Endothelial cell of umbilical vein (primary cell): ENCODE measurements around the gene FARP1.

ENCODE experiments used
- EZH2 ChIP-seq: IDR thresholded peaks from 2 replicates; pipeline ENCODE4 v1.6.1; 2012; ENCODE audit warnings: borderline replicate concordance, low read depth, mild to moderate bottlenecking, moderate library complexity, low read length, inconsistent platforms; ENCODE audit not compliant: severe bottlenecking
- JUN ChIP-seq: IDR thresholded peaks from 2 replicates; pipeline ENCODE4 v1.6.1; 2011; ENCODE audit warnings: borderline replicate concordance, low read depth; ENCODE audit not compliant: insufficient read length, insufficient read depth
- MYC ChIP-seq: IDR thresholded peaks from one replicate; pipeline ENCODE4 v1.6.1; 2011; ENCODE audit warnings: mild to moderate bottlenecking, low read depth, low read length
- POLR2A ChIP-seq: IDR thresholded peaks from 2 replicates; pipeline ENCODE4 v1.6.1; 2012; ENCODE audit warnings: low read depth, mild to moderate bottlenecking, control low read depth, low read length
- POLR2AphosphoS5 ChIP-seq: IDR thresholded peaks from 2 replicates; pipeline ENCODE4 v1.6.1; 2012; ENCODE audit warnings: low read depth, mild to moderate bottlenecking, control low read depth, low read length, moderate library complexity; ENCODE audit not compliant: insufficient read depth
- TF ChIP-seq, protein P1 (sequence below), 2 donors: IDR thresholded peaks; 1 replicate in 1 of 2; 2 replicates in 1 of 2; pipeline ENCODE4 v1.5.1; 2011; ENCODE audit warnings: low read length in 2 of 2, mild to moderate bottlenecking in 2 of 2, moderate library complexity in 2 of 2, control low read depth in 1 of 2, inconsistent platforms in 1 of 2, low read depth in 1 of 2; ENCODE audit not compliant: insufficient read depth in 1 of 2; ENCODE audit errors: extremely low read depth in 1 of 2
- TF ChIP-seq, protein P2 (sequence below): IDR thresholded peaks from 2 replicates; pipeline ENCODE4 v1.6.1; 2011; ENCODE audit not compliant: insufficient read depth, insufficient read length

DNA sequence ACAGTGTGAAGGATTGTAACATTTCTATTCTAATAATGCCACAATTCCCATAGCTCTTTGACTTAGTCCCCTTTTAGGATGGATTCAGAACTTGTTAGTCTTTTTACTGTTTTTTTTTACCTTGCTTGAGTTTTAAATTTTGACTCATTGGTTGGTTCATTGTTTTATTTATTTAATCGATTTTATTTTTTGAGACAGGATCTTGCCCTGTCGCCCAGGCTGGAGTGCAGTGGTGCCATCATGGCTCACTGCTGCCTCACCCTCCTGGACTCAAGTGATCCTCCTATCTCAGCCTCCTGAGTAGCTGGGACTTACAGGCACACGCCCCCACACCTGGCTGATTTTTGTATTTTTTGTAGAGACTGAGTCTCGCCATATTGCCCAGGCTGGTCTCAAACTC is 39.3 kb downstream of the FARP1 start:
- TF ChIP-seq POLR2A (no peak), MYC (no peak), EZH2 (no peak), POLR2AphosphoS5 (no peak), JUN (no peak)
- TF ChIP-seq, protein P1, sequence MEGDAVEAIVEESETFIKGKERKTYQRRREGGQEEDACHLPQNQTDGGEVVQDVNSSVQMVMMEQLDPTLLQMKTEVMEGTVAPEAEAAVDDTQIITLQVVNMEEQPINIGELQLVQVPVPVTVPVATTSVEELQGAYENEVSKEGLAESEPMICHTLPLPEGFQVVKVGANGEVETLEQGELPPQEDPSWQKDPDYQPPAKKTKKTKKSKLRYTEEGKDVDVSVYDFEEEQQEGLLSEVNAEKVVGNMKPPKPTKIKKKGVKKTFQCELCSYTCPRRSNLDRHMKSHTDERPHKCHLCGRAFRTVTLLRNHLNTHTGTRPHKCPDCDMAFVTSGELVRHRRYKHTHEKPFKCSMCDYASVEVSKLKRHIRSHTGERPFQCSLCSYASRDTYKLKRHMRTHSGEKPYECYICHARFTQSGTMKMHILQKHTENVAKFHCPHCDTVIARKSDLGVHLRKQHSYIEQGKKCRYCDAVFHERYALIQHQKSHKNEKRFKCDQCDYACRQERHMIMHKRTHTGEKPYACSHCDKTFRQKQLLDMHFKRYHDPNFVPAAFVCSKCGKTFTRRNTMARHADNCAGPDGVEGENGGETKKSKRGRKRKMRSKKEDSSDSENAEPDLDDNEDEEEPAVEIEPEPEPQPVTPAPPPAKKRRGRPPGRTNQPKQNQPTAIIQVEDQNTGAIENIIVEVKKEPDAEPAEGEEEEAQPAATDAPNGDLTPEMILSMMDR (IDR thresholded peaks at IDR 0.05; ENCODE audit: extremely low read depth in 1 of 2, insufficient read depth in 1 of 2, low read depth in 1 of 2, low read length in 2 of 2) = no peak
- TF ChIP-seq, protein P2, sequence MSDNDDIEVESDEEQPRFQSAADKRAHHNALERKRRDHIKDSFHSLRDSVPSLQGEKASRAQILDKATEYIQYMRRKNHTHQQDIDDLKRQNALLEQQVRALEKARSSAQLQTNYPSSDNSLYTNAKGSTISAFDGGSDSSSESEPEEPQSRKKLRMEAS = no peak
